Hepatocyte (in vitro differentiated cells): ENCODE data around the gene APOL4. TPM values are rescaled to one million over a fixed set of nuclear protein-coding genes. Genes with fewer than 3 reads are reported as not detected.

Experiments used
- DNase-seq: peaks from one replicate; pipeline ENCODE4 v3.0.0-alpha.2; 2016; ENCODE audit warnings: low spot score
- H2AFZ ChIP-seq: fragments of 200-600 bp; sonication (generic); 2 replicates; pipeline ENCODE4 v1.6.0; 2016; ENCODE audit warnings: antibody characterized with exemption, mild to moderate bottlenecking
- H3K27ac ChIP-seq: fragments of 200-600 bp; sonication (generic); 2 replicates; pipeline ENCODE4 v1.5.1; 2016; ENCODE audit warnings: mild to moderate bottlenecking
- H3K27me3 ChIP-seq: fragments of 200-600 bp; sonication (generic); 2 replicates; pipeline ENCODE4 v1.6.1; 2016
- H3K36me3 ChIP-seq: fragments of 200-600 bp; sonication (generic); replicated peaks from 2 replicates; pipeline ENCODE4 v1.5.1; 2016; ENCODE audit warnings: low read depth; ENCODE audit not compliant: insufficient read depth
- H3K4me1 ChIP-seq: fragments of 200-600 bp; sonication (generic); 2 replicates; pipeline ENCODE4 v1.5.1; 2016; ENCODE audit warnings: mild to moderate bottlenecking, moderate library complexity; ENCODE audit not compliant: insufficient read depth
- H3K4me2 ChIP-seq: fragments of 200-600 bp; sonication (generic); 2 replicates; pipeline ENCODE4 v1.6.0; 2016
- H3K4me3 ChIP-seq: fragments of 200-600 bp; sonication (generic); 2 replicates; pipeline ENCODE4 v1.5.1; 2016; ENCODE audit warnings: mild to moderate bottlenecking
- H3K79me2 ChIP-seq: fragments of 200-600 bp; sonication (generic); 2 replicates; pipeline ENCODE4 v1.6.0; 2017; ENCODE audit warnings: mild to moderate bottlenecking
- H3K9me2 ChIP-seq: fragments of 200-600 bp; sonication (generic); replicated peaks from 2 replicates; pipeline ENCODE4 v1.6.0; 2017; ENCODE audit warnings: mild to moderate bottlenecking; ENCODE audit not compliant: insufficient read depth
- H3K9me3 ChIP-seq: fragments of 200-600 bp; sonication (generic); 2 replicates; pipeline ENCODE4 v1.5.1; 2016; ENCODE audit warnings: low read depth, mild to moderate bottlenecking
- H4K20me1 ChIP-seq: fragments of 200-600 bp; sonication (generic); 2 replicates; pipeline ENCODE4 v1.6.0; 2016; ENCODE audit warnings: mild to moderate bottlenecking; ENCODE audit not compliant: insufficient read depth, poor library complexity, severe bottlenecking
- CTCF ChIP-seq: fragments of 200-600 bp; sonication (generic); IDR thresholded peaks from 2 replicates; pipeline ENCODE4 v1.5.1; 2016; ENCODE audit warnings: antibody characterized with exemption, mild to moderate bottlenecking; ENCODE audit not compliant: poor library complexity
- EZH2 ChIP-seq: fragments of 200-600 bp; sonication (generic); IDR thresholded peaks from 2 replicates; pipeline ENCODE4 v1.6.1; 2016; ENCODE audit warnings: antibody characterized with exemption, mild to moderate bottlenecking, borderline replicate concordance
- EZH2phosphoT487 ChIP-seq: fragments of 200-600 bp; sonication (generic); IDR thresholded peaks from one replicate; pipeline ENCODE4 v1.6.1; 2018; ENCODE audit warnings: antibody characterized with exemption, mild to moderate bottlenecking, low read depth, moderate library complexity; ENCODE audit not compliant: unreplicated experiment, severe bottlenecking
- whole genome bisulfite sequencing: methylation state at CpG from one replicate; pipeline ENCODE4 v1.1.6; 2016; ENCODE audit warnings: low lambda C conversion rate; ENCODE audit errors: missing lambda C conversion rate; 5-methylcytosine and 5-hydroxymethylcytosine counted together
- polyA plus RNA-seq: library from polyadenylated mRNA; unstranded; fragments of >200 nt; fragmentation: Nextera tagmentation; extraction: Ambion mirVana; gene quantifications from 2 replicates; pipeline ENCODE4 v1.2.1, GENCODE V29; 2016
- total RNA-seq: library from RNA; depleted of rRNA; stranded (reverse); fragments of >200 nt; gene quantifications from 2 replicates; pipeline ENCODE4 v1.2.3, GENCODE V29; 2014

The APOL4 gene
- total and polyA plus RNA-seq, 2 experiments from 2014 or later = 0.97 to 2.8 TPM

- no peak for DNase-seq
- Histone ChIP-seq H3K27me3 (no peaks in the 10 kb centered on the region), H3K4me1 (peaks cover 18% of the 10 kb centered on the region), H3K9me2 (no peaks in the 10 kb centered on the region), H3K4me2 (peak overlapping the region; percentile 93), H3K27ac (no peak overlapping the region), H4K20me1 (no peaks in the 10 kb centered on the region), H3K79me2 (peaks cover 39% of the 10 kb centered on the region), H3K36me3 (no peaks in the 10 kb centered on the region), H2AFZ (no peak overlapping the region), H3K4me3 (no peak overlapping the region), H3K9me3 (no peaks in the 10 kb centered on the region)
- WGBS = 97% methylated on average over 3 of the region's 3 CpGs
- TF ChIP-seq CTCF (no peak), EZH2 (no peak), EZH2phosphoT487 (no peak)
Measured at GRCh38 chr22:36235585-36235984, 34.0 kb upstream of the APOL4 start.

GRCh38 chr22:36234919-36235318 lies 33.3 kb upstream of the APOL4 start:
- Histone ChIP-seq H4K20me1 (no peaks in the 10 kb centered on the region), H3K27me3 (no peaks in the 10 kb centered on the region), H2AFZ (no peak overlapping the region), H3K4me3 (no peak overlapping the region), H3K79me2 (peaks cover 39% of the 10 kb centered on the region), H3K9me2 (no peaks in the 10 kb centered on the region), H3K36me3 (no peaks in the 10 kb centered on the region), H3K9me3 (no peaks in the 10 kb centered on the region), H3K27ac (no peak overlapping the region), H3K4me1 (peaks cover 17% of the 10 kb centered on the region), H3K4me2 (no peak overlapping the region)
- no peak for DNase-seq
- TF ChIP-seq EZH2phosphoT487 (no peak), EZH2 (no peak), CTCF (no peak)
- WGBS = 90% methylated on average over 2 of the region's 2 CpGs

- Histone ChIP-seq H3K4me3 (no peak overlapping the region), H3K36me3 (no peaks in the 10 kb centered on the region)
- WGBS = 59% methylated on average over 2 of the region's 2 CpGs
Measured at GRCh38 chr22:36234213-36234612, 32.6 kb upstream of the APOL4 start.

More at GRCh38 chr22:36234213-36234612, 32.6 kb upstream of the APOL4 start:
- TF ChIP-seq EZH2 = no peak
- no peak for TF ChIP-seq EZH2phosphoT487
- no peak for TF ChIP-seq CTCF
- H3K4me2 ChIP-seq = no peak overlapping the region
- no peaks in the 10 kb centered on the region for H3K27me3 ChIP-seq
- no peaks in the 10 kb centered on the region for H3K9me2 ChIP-seq
- no peaks in the 10 kb centered on the region for H3K9me3 ChIP-seq
- H2AFZ ChIP-seq = no peak overlapping the region
- H3K79me2 ChIP-seq = peaks cover 39% of the 10 kb centered on the region
- peaks cover 13% of the 10 kb centered on the region for H3K4me1 ChIP-seq
- H3K27ac ChIP-seq = no peak overlapping the region
- no peaks in the 10 kb centered on the region for H4K20me1 ChIP-seq
- no peak for DNase-seq
